ENCODE data around the gene G6PC3.
"Not testable (repeated sequence)": the region's sequence is repeated elsewhere in the genome, so short reads cannot be mapped to it uniquely, and the experiment has no call there.

Gene G6PC3

GRCh38 chr17:44084921-44085320, 14.4 kb downstream of the G6PC3 start:
- no peak for DNase-seq

- no peak for DNase-seq
These were observed 15.4 kb downstream of the G6PC3 start for GRCh38 chr17:44085908-44086307.

GRCh38 chr17:44086364-44087311, 16.1 kb downstream of the G6PC3 start:
- peak in 1 of 2 donors; percentile 48 for DNase-seq

GRCh38 chr17:44087319-44087718, 16.8 kb downstream of the G6PC3 start:
- DNase-seq: no peak

GRCh38 chr17:44088254-44088653, 17.7 kb downstream of the G6PC3 start:
- DNase-seq: no peak

- no peak for DNase-seq
These were observed 20.9 kb downstream of the G6PC3 start for GRCh38 chr17:44091200-44091997.

GRCh38 chr17:44092051-44092450, 21.5 kb downstream of the G6PC3 start:
- no peak for DNase-seq

GRCh38 chr17:44093231-44093900, 22.8 kb downstream of the G6PC3 start:
- DNase-seq: no peak

- DNase-seq: no peak
These were observed 24.3 kb downstream of the G6PC3 start for GRCh38 chr17:44094701-44095387.

- DNase-seq: no peak
These were observed 24.8 kb downstream of the G6PC3 start for GRCh38 chr17:44095388-44095646.

- peak; percentile 51 to 91 for DNase-seq
These were observed 25.3 kb downstream of the G6PC3 start for GRCh38 chr17:44095647-44096496.

- DNase-seq: no peak
These were observed 26.8 kb downstream of the G6PC3 start for GRCh38 chr17:44097110-44097958.

- not testable (repeated sequence) for DNase-seq
These were observed 31.3 kb downstream of the G6PC3 start for GRCh38 chr17:44101858-44102257.

GRCh38 chr17:44102849-44103622, 32.5 kb downstream of the G6PC3 start:
- DNase-seq: no peak

- no peak for DNase-seq
These were observed 34.9 kb downstream of the G6PC3 start for GRCh38 chr17:44105483-44105882.

GRCh38 chr17:44105941-44106340, 35.4 kb downstream of the G6PC3 start:
- no peak for DNase-seq

- DNase-seq: no peak
These were observed 36.3 kb downstream of the G6PC3 start for GRCh38 chr17:44106801-44107200.

GRCh38 chr17:44108440-44109311, 38.1 kb downstream of the G6PC3 start:
- DNase-seq: no peak

- no peak for DNase-seq
These were observed 38.7 kb downstream of the G6PC3 start for GRCh38 chr17:44109312-44109630.
